ENCODE results near the gene SHC4. TPM values are rescaled to one million over a fixed set of nuclear protein-coding genes. Genes with fewer than 3 reads are reported as not detected.
A peak's percentile ranks its signal among the peaks of the same experiment; 100 is the strongest.
"Not testable (repeated sequence)": the region's sequence is repeated elsewhere in the genome, so short reads cannot be mapped to it uniquely, and the experiment has no call there.

SHC4 gene
- total RNA-seq, 6 experiments from 2014 or later = 2.1 to 4.2 (median 3.5) TPM

DNA sequence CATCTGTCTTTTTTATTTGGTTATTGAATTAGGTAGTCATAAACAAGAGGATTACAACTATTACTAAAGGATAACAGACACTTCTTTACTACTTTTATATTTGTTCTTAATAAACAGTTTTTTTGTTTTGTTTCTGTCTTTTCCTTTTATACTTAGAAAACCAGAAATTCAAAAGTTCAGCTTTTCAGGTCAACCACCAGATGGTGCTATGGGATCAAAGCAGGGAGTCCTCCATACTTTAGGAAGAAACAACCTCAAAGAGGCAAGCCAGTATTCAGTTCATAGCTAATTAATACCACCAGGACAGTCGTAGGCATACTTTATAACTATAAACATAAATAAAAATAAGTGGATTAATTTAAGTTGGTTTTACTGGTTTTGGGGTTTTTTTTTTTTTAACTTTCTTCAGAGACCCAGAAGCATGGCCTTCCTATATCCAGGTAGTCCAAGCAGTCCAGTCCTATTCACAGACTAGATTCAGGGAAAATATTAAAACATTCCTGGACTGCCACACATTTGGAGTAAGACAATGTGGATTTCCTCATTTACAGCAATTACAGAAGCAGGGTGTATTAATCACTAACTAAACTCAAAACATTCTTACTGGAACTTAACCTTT lies 101.8 kb downstream of the SHC4 start:
- Mint-ChIP-seq H3K27ac (peak overlapping the region; percentile 50), H3K4me3 (no peak overlapping the region), H3K9me3 (no peaks in the 10 kb centered on the region), H3K36me3 (ENCODE audit: low read depth) (no peaks in the 10 kb centered on the region), H3K4me1 (ENCODE audit: low read depth) (peaks cover 81% of the 10 kb centered on the region), H3K27me3 (ENCODE audit: insufficient read depth) (no peaks in the 10 kb centered on the region)
- TF ChIP-seq CTCF (IDR thresholded peaks at IDR 0.05) = peak; percentile 98
- DNase-seq = peak; percentile 76

DNA sequence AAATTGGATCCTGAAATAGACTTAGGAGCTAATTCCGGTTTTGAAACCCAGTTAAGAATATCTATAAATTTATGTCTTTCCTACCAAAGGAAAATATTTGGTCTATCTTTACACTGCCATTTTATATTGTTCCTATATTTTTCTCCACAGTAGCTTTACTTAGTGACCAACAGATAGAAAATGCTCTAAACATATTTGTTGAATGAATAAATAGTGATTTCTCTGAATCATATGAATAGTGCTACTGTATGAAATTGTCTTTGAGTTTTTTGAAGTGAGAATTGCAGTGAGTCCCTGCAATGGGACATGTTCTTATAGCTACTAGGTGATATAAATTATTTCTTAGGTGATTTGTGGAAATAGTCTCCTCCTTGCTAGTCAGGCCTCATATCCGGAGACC lies 104.3 kb downstream of the SHC4 start:
- Mint-ChIP-seq H3K27ac (peak overlapping the region; percentile 34), H3K9me3 (no peaks in the 10 kb centered on the region), H3K4me3 (no peak overlapping the region), H3K36me3 (ENCODE audit: low read depth) (no peaks in the 10 kb centered on the region), H3K27me3 (ENCODE audit: insufficient read depth) (no peaks in the 10 kb centered on the region), H3K4me1 (ENCODE audit: low read depth) (peaks cover 82% of the 10 kb centered on the region)
- TF ChIP-seq CTCF (IDR thresholded peaks at IDR 0.05) = no peak
- DNase-seq = no peak

- Mint-ChIP-seq H3K27ac (peak overlapping the region; percentile 47), H3K4me1 (ENCODE audit: low read depth) (peaks cover 85% of the 10 kb centered on the region)
- DNase-seq = peak; percentile 20
These were observed 105.3 kb downstream of the SHC4 start for GRCh38 chr15:48858401-48858800.

DNA sequence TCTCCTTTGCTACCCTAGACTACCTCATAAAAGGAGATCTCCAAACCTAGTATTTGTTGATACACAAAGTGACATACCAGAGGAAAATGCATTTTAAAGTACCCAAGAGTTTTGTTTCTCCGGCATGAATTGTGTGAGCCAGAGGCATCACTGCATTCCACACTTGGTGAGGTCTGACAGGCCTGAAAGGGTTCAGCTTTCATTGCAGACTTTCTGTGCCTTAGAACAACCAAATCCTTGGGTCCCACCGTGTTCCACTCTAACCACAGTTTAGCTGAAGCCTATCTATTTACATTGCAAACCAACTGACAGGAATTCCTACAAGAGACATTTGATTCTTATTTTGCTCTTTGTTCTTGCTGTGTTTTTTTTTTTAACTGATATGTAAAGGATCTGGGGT lies 106.8 kb downstream of the SHC4 start:
- Mint-ChIP-seq H3K27me3 (ENCODE audit: insufficient read depth) (no peaks in the 10 kb centered on the region), H3K27ac (peak overlapping the region; percentile 81), H3K36me3 (ENCODE audit: low read depth) (0 out of 2 replicates have a peak, but pooled peaks cover 4% of the 10 kb centered on the region), H3K4me3 (peak overlapping the region; percentile 36; the same call in 1 of the 2 replicates), H3K9me3 (no peaks in the 10 kb centered on the region), H3K4me1 (ENCODE audit: low read depth) (peaks cover 77% of the 10 kb centered on the region)
- peak; percentile 23 for DNase-seq
- TF ChIP-seq CTCF (IDR thresholded peaks at IDR 0.05) = no peak

More at GRCh38 chr15:48858401-48858800, 105.3 kb downstream of the SHC4 start:
- H3K9me3 Mint-ChIP-seq = no peaks in the 10 kb centered on the region
- no peaks in the 10 kb centered on the region for H3K27me3 Mint-ChIP-seq (ENCODE audit: insufficient read depth)
- H3K4me3 Mint-ChIP-seq = peak overlapping the region; percentile 4; the same call in 1 of the 2 replicates
- no peak for TF ChIP-seq CTCF (IDR thresholded peaks at IDR 0.05)
- H3K36me3 Mint-ChIP-seq (ENCODE audit: low read depth) = 0 out of 2 replicates have a peak, but pooled peaks cover 4% of the 10 kb centered on the region

GRCh38 chr15:48855501-48856440 lies 107.9 kb downstream of the SHC4 start:
- Mint-ChIP-seq H3K4me1 (ENCODE audit: low read depth) (peaks cover 65% of the 10 kb centered on the region), H3K4me3 (peak overlapping the region; percentile 70), H3K36me3 (ENCODE audit: low read depth) (0 out of 2 replicates have a peak, but pooled peaks cover 4% of the 10 kb centered on the region), H3K9me3 (no peaks in the 10 kb centered on the region), H3K27ac (peak overlapping the region; percentile 55), H3K27me3 (ENCODE audit: insufficient read depth) (no peaks in the 10 kb centered on the region)
- peak; percentile 83 for TF ChIP-seq CTCF (IDR thresholded peaks at IDR 0.05)
- peak; percentile 61 for DNase-seq

DNA sequence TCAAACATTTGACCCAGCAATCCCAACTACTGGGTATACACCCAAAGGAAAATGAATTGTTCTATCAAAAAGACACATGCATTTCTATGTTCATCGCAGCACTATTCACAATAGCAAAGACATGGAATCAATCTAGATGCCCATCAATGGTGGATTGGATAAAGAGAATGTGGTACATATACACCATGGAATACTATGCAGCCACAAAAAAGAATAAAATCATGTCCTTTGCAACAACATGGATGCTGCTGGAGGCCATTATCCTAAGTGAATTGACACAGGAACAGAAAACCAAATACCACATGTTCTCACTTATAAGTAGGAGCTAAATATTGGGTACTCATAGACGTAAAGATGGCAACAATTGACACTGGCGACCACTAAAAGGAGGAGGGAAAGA lies 109.3 kb downstream of the SHC4 start:
- H3K9me3 Mint-ChIP-seq; H3K27ac Mint-ChIP-seq; DNase-seq; H3K4me3 Mint-ChIP-seq; H3K36me3 Mint-ChIP-seq (ENCODE audit: low read depth); H3K27me3 Mint-ChIP-seq (ENCODE audit: insufficient read depth): not testable (repeated sequence)
- peaks cover 52% of the 10 kb centered on the region for H3K4me1 Mint-ChIP-seq (ENCODE audit: low read depth)

Data from HFFc6 (cell line).